ENCODE results near the gene HSPA8. TPM values are rescaled to one million over a fixed set of nuclear protein-coding genes. Genes with fewer than 3 reads are reported as not detected.

HSPA8 gene
- total and polyA plus RNA-seq, 2 donors (not counting 1 experiment from before 2014, with no cell fraction given), result 480 to 738 TPM

DNA sequence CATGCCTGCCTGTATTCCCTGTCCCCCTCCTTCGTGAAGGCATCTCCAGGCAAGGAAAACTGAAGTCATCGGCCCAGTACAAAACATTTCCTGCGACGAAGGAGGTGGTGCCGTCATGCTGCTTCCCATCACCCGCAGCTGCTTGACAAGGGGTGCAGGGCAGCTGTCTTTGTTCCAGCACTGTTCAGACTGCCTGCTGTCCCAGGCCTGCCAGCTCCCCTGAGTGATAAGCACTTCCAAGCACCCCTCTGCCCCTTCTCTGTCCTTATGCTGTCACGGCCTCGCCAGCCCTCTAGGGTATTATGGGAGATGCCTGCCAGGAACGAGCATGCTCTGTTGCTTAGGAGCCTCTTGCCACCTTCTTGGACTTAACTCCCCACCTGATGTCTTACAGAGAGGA is 43.2 kb downstream of the HSPA8 start:
- DNase-seq, result no peak
- H3K27ac ChIP-seq (ENCODE audit: low read length in 2 of 2), result no peak overlapping the region
- no peak overlapping the region for H3K4me2 ChIP-seq (replicated peaks; ENCODE audit: low read depth, low read length, poor library complexity, severe bottlenecking)
- TF ChIP-seq, protein P1, sequence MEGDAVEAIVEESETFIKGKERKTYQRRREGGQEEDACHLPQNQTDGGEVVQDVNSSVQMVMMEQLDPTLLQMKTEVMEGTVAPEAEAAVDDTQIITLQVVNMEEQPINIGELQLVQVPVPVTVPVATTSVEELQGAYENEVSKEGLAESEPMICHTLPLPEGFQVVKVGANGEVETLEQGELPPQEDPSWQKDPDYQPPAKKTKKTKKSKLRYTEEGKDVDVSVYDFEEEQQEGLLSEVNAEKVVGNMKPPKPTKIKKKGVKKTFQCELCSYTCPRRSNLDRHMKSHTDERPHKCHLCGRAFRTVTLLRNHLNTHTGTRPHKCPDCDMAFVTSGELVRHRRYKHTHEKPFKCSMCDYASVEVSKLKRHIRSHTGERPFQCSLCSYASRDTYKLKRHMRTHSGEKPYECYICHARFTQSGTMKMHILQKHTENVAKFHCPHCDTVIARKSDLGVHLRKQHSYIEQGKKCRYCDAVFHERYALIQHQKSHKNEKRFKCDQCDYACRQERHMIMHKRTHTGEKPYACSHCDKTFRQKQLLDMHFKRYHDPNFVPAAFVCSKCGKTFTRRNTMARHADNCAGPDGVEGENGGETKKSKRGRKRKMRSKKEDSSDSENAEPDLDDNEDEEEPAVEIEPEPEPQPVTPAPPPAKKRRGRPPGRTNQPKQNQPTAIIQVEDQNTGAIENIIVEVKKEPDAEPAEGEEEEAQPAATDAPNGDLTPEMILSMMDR (IDR thresholded peaks at IDR 0.05), result no peak
- no peak for TF ChIP-seq EZH2 (IDR thresholded peaks at IDR 0.05; ENCODE audit: borderline replicate concordance, insufficient read depth, low read depth, low read length, poor library complexity, severe bottlenecking)
- 94% methylated on average over 7 of the region's 9 CpGs for WGBS (ENCODE audit: insufficient coverage)
- intact Hi-C loops (cut with micrococcal nuclease), result no loop called here
- H3K4me1 ChIP-seq (ENCODE audit: control insufficient read depth in 2 of 2, insufficient read depth in 2 of 2, low read length in 2 of 2), result peaks cover 0 to 9% of the 10 kb centered on the region in 2 donors
- no peaks in the 10 kb centered on the region for H3K9me3 Mint-ChIP-seq (ENCODE audit: insufficient read depth)
- H3K4me3 Mint-ChIP-seq, result no peak overlapping the region
- no peaks in the 10 kb centered on the region for H3K9me3 ChIP-seq (ENCODE audit: control extremely low read depth in 1 of 3, control insufficient read depth in 2 of 3, insufficient read depth in 1 of 3, low read length in 2 of 3)
- no peaks in the 10 kb centered on the region for H3K36me3 ChIP-seq (replicated peaks in 1 of 2; ENCODE audit: control extremely low read depth in 1 of 2, control insufficient read depth in 1 of 2, extremely low read depth in 1 of 2, insufficient read depth in 2 of 2, low read length in 1 of 2)
- ChIA-PET CTCF (interaction anchor here (1.0 to 7.4 kb wide), 2 partner anchors 38 to 154 kb away, joined by 3 to 128 read pairs; no protein-coding TSS in a partner anchor), POLR2A (no interaction called here)
- no peaks in the 10 kb centered on the region for H3K79me2 ChIP-seq (ENCODE audit: control insufficient read depth, insufficient read depth, low read length)
- H3K27me3 Mint-ChIP-seq, result peaks cover 11% of the 10 kb centered on the region
- peaks cover 6% of the 10 kb centered on the region for H3K4me1 Mint-ChIP-seq
- H3K27me3 ChIP-seq (replicated peaks in 1 of 4; ENCODE audit: control extremely low read depth in 1 of 4, control insufficient read depth in 3 of 4, insufficient read depth in 4 of 4, low read length in 3 of 4), result peaks cover 0 to 7% (median 1%) of the 10 kb centered on the region in 4 experiments
- H3K4me3 ChIP-seq (ENCODE audit: control extremely low read depth in 1 of 5, extremely low read depth in 1 of 5, insufficient read depth in 1 of 5, low read depth in 2 of 5, low read length in 4 of 5), result no peak overlapping the region
- no peak overlapping the region for H2AFZ ChIP-seq (ENCODE audit: insufficient read depth, low read depth, low read length, poor library complexity, severe bottlenecking)
- no peaks in the 10 kb centered on the region for H4K20me1 ChIP-seq (ENCODE audit: control insufficient read depth, insufficient read depth, low read length, poor library complexity, severe bottlenecking)
- H3K27ac Mint-ChIP-seq, result no peak overlapping the region
- H3K9ac ChIP-seq (ENCODE audit: low read length), result no peak overlapping the region
- no peak for ATAC-seq (ENCODE audit: low read depth)

DNA sequence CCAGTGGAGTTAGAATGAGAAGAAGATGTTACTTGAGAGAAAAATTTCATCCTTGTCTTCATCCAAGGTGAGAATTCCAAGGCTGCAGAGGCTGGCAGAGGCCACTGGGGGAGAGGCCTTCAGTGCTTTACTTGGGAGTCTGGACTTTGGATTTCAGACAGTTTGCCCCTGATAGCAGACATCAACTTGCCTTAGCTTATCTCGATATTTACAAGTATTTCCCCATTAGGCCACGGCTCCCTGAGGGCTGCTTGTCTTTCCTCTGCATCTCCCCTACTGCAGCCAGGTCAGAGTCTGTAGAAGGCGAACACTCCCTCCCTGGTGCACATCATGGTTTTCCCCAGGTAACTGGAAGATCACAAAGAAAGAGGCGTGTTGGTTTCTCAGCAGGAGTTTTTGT is 50.4 kb downstream of the HSPA8 start:
- no peak overlapping the region for H3K4me3 ChIP-seq (ENCODE audit: control extremely low read depth in 1 of 5, extremely low read depth in 1 of 5, insufficient read depth in 1 of 5, low read depth in 2 of 5, low read length in 4 of 5)
- intact Hi-C loops (cut with micrococcal nuclease), result no loop called here
- H3K36me3 ChIP-seq (replicated peaks in 1 of 2; ENCODE audit: control extremely low read depth in 1 of 2, control insufficient read depth in 1 of 2, extremely low read depth in 1 of 2, insufficient read depth in 2 of 2, low read length in 1 of 2), result no peaks in the 10 kb centered on the region
- WGBS (ENCODE audit: insufficient coverage), result 91% methylated on average over 3 of the region's 4 CpGs
- TF ChIP-seq, protein P1 (IDR thresholded peaks at IDR 0.05), result no peak
- TF ChIP-seq EZH2 (IDR thresholded peaks at IDR 0.05; ENCODE audit: borderline replicate concordance, insufficient read depth, low read depth, low read length, poor library complexity, severe bottlenecking), result no peak
- H3K4me2 ChIP-seq (replicated peaks; ENCODE audit: low read depth, low read length, poor library complexity, severe bottlenecking), result no peak overlapping the region
- H3K4me3 Mint-ChIP-seq, result no peak overlapping the region
- H2AFZ ChIP-seq (ENCODE audit: insufficient read depth, low read depth, low read length, poor library complexity, severe bottlenecking), result no peak overlapping the region
- H3K79me2 ChIP-seq (ENCODE audit: control insufficient read depth, insufficient read depth, low read length), result no peaks in the 10 kb centered on the region
- DNase-seq (no peak), ATAC-seq (ENCODE audit: low read depth) (no peak)
- H3K27ac ChIP-seq (ENCODE audit: low read length in 2 of 2), result no peak overlapping the region
- no peaks in the 10 kb centered on the region for H3K4me1 ChIP-seq (ENCODE audit: control insufficient read depth in 2 of 2, insufficient read depth in 2 of 2, low read length in 2 of 2)
- ChIA-PET CTCF (interaction anchor here (0.5 to 1.3 kb wide), 2 partner anchors 9 to 44 kb away, joined by 3 to 5 read pairs; no protein-coding TSS in a partner anchor), POLR2A (no interaction called here)
- no peaks in the 10 kb centered on the region for H3K9me3 Mint-ChIP-seq (ENCODE audit: insufficient read depth)
- peaks cover 14% of the 10 kb centered on the region for H3K27me3 Mint-ChIP-seq
- no peak overlapping the region for H3K9ac ChIP-seq (ENCODE audit: low read length)
- H3K9me3 ChIP-seq (ENCODE audit: control extremely low read depth in 1 of 3, control insufficient read depth in 2 of 3, insufficient read depth in 1 of 3, low read length in 2 of 3), result no peaks in the 10 kb centered on the region
- no peak overlapping the region for H3K27ac Mint-ChIP-seq
- H4K20me1 ChIP-seq (ENCODE audit: control insufficient read depth, insufficient read depth, low read length, poor library complexity, severe bottlenecking), result no peaks in the 10 kb centered on the region
- H3K27me3 ChIP-seq (replicated peaks in 1 of 4; ENCODE audit: control extremely low read depth in 1 of 4, control insufficient read depth in 3 of 4, insufficient read depth in 4 of 4, low read length in 3 of 4), result peaks cover 0 to 7% (median 0%) of the 10 kb centered on the region in 4 experiments
- no peaks in the 10 kb centered on the region for H3K4me1 Mint-ChIP-seq

Small RNA genes lying within 50 kb of the gene (small RNA-seq; reads per million reads assigned to genes)
- gene RPL31P47 (ENCODE audit: insufficient read length, low read depth, low replicate concordance), result not detected
- not detected for gene SNORD14C (ENCODE audit: insufficient read length, low read depth, low replicate concordance)
- not detected for gene SNORD14D (ENCODE audit: insufficient read length, low read depth, low replicate concordance)
- gene SNORD14E (ENCODE audit: insufficient read length, low read depth, low replicate concordance), result 1,187 reads per million, percentile 98 among the genes with 10 or more reads in this experiment

Other genes starting within 250 kb of the HSPA8 start
- not detected in 2 replicates for gene CRTAM, start 223.6 kb downstream of the HSPA8 start, total RNA-seq
- 0.20 TPM in 1 of 2 replicates, not detected in the other for gene CRTAM, start 223.6 kb downstream of the HSPA8 start, polyA plus RNA-seq
- gene JHY, start 179.4 kb downstream of the HSPA8 start, total RNA-seq, result 4.6 and 5.1 TPM in 2 replicates
- 1.6 and 2.3 TPM in 2 replicates for gene JHY, start 179.4 kb downstream of the HSPA8 start, polyA plus RNA-seq
- not detected in 2 replicates for gene BSX, start 80.3 kb downstream of the HSPA8 start, total RNA-seq
- not detected in 2 replicates for gene BSX, start 80.3 kb downstream of the HSPA8 start, polyA plus RNA-seq
- gene CLMP, start 133.1 kb upstream of the HSPA8 start, total RNA-seq, result not detected in 2 replicates
- gene CLMP, start 133.1 kb upstream of the HSPA8 start, polyA plus RNA-seq, result 0.01 TPM in 1 of 2 replicates, not detected in the other